DOHH2 (cell line): ENCODE measurements around the gene EFHD2.

Source experiments
- CTCF ChIP-seq: fragments of 200-600 bp; sonication (generic); IDR thresholded peaks from one replicate; pipeline ENCODE4 v1.5.1; 2014; ENCODE audit warnings: antibody characterized with exemption, mild to moderate bottlenecking, low read depth, low read length; ENCODE audit not compliant: poor library complexity, severe bottlenecking
- EZH2phosphoT487 ChIP-seq: fragments of 200-600 bp; sonication (generic); IDR thresholded peaks from 2 replicates; pipeline ENCODE4 v1.6.1; 2017; ENCODE audit warnings: borderline replicate concordance, mild to moderate bottlenecking, antibody characterized with exemption, low read length, moderate library complexity, mixed read lengths

- TF ChIP-seq CTCF (no peak), EZH2phosphoT487 (no peak)
These were observed 51.0 kb downstream of the EFHD2 start for GRCh38 chr1:15460708-15461095.
